ENCODE measurements around the gene ENPP1.
"Not testable (repeated sequence)": the region's sequence is repeated elsewhere in the genome, so short reads cannot be mapped to it uniquely, and the experiment has no call there.

The ENPP1 gene

GRCh38 chr6:131831886-131832285 is 24.1 kb downstream of the ENPP1 start:
- DNase-seq = no peak

DNA sequence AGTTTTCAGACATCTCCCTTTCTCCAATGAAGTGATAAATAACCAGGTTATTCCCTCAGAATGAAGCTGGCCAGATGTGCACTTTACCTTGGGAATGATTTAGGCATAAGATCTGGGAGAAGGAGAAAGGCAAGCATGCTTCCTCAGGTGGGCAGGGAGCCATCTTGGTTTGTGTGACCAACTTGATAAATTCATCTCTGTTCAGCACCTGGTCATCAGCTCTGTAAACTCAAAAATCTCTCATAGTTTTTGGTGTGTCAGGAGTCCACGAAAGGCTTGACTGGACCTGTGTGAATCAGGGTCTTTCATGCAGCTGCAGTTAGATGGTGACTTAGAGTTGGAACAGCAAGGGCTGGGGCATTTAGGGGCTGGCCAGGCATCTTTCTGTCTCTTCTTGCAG is 24.5 kb downstream of the ENPP1 start:
- no peak for DNase-seq

GRCh38 chr6:131838051-131838450 is 30.2 kb downstream of the ENPP1 start:
- DNase-seq = peak in 1 of 3 donors; percentile 9

- peak in 1 of 3 donors; percentile 5 for DNase-seq
These were observed 31.6 kb downstream of the ENPP1 start for GRCh38 chr6:131839388-131839787.

GRCh38 chr6:131840441-131840840 is 32.6 kb downstream of the ENPP1 start:
- DNase-seq = peak in 1 of 3 donors; percentile 2

DNA sequence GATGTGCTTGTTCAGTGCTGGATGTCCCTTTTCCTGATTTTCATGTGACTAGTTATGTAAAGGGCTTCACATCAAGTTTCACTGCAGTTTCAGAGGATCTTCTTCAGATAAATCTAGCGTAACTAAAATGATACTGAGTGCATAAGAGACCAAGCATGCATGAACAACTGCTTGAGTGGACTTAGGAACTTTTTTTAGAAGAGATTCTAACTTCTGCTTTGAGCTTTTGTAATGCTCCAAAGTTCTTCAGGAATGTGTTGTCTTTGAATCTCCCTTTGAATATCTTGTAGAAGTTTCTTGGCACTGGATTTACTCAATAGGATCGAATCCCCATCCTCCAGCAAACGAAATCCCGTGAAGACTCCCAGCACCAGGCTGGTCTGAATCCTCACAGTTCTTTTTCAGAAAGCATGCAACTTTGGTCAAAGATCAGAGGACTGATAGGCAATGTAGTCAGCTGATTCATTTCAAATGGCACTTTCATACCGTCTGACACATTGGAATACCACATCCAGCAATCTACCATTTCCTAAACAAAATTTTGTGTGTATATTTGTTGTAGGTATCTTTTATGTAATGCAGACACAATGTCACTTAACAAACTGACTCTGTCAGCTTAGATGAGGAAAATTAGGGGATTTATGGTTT is 33.2 kb downstream of the ENPP1 start:
- peak in 1 of 3 donors; percentile 4 for DNase-seq

GRCh38 chr6:131843768-131844167 is 35.9 kb downstream of the ENPP1 start:
- peak in 1 of 3 donors; percentile 5 for DNase-seq

GRCh38 chr6:131844243-131844841 is 36.5 kb downstream of the ENPP1 start:
- peak in 1 of 3 donors; percentile 9 for DNase-seq

- no peak for DNase-seq
These were observed 38.3 kb downstream of the ENPP1 start for GRCh38 chr6:131846023-131846663.

DNA sequence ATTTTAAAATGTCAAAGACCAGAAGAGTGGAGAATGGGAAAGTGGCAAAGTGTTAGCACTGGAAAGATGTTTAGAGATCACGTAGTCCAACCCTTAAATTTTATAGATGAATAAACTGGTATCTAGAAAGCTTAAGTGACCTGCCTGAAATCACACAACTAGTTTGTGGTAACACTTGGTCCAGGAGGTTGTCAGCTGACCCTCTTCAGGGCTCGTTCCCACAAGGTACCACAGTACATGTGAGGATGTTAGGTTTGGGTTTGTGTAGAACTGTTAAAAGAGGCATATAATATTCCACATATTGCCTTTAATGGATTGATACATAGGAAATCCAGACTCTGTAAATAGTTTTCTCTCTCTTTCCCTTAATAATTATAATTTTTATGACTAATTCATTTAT is 39.1 kb downstream of the ENPP1 start:
- peak in 1 of 3 donors; percentile 10 for DNase-seq

DNA sequence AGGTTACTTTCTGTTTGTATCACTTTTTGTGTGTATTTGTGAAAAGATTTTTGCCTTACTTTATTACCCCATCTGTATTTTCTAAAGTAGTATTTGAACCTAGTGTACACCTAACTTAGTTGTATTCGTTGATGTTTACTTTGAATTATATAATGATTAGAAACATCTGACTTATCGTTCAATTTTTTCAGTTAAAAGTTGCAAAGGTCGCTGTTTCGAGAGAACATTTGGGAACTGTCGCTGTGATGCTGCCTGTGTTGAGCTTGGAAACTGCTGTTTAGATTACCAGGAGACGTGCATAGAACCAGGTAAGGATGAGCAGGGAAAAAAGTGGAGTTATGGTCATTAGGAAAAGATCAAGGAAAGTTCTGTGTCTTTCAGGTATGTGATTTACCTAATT is 42.0 kb downstream of the ENPP1 start:
- peak in 1 of 3 donors; percentile 10 for DNase-seq

GRCh38 chr6:131851049-131851769 is 43.4 kb downstream of the ENPP1 start:
- no peak for DNase-seq

DNA sequence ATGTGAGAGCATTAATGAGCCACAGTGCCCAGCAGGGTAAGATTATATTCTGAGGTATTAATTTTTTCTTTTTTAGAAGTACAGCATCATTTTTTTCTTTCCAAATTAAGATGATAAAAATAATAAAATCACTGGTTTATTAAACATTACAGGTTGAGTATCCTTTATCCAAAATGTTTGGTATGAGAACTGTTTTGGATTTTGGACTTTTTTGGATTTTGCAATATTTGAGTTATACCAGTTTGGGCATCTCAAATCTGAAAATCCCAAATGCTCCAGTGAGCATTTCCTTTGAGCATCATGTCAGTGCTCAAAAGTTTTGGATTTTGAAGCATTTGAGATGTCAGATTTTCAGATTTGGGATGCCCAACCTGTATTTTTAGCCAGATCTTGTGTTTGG is 44.4 kb downstream of the ENPP1 start:
- DNase-seq = no peak

- DNase-seq = no peak
These were observed 47.0 kb downstream of the ENPP1 start for GRCh38 chr6:131854803-131855202.

DNA sequence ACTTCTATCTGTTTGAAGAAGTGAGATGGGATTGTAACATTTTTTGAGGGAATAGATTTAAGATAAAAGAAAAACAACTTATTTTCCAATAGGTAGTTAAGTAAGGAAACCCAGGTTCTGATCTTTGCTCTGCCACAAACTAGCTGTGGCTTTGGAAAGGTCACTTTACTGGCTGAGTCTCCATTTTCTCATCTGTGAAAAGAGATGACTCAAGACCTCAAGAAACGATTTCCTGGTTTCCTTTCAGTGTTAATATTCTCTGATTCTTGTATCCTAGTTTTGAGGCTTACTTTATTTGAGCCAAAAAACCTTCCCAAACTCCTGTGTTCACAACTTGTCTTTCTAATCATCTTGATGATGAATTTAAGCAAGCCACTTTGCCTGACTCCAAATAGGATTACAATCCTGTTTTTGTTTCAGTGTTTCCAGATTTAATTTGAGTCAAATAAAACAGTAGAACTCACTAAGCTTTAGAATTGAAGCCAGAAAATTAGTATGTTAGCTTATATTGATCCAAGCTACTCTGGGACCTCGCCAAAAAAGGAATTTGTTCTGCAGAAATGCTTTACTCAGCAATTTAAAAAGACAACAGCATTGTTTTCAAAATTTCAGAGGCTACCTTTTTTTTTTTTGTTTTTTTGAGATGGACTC is 51.1 kb downstream of the ENPP1 start:
- no peak for DNase-seq

- DNase-seq = not testable (repeated sequence)
These were observed 51.8 kb downstream of the ENPP1 start for GRCh38 chr6:131859658-131860057.

GRCh38 chr6:131861381-131861780 is 53.6 kb downstream of the ENPP1 start:
- DNase-seq = no peak

GRCh38 chr6:131862476-131862875 is 54.7 kb downstream of the ENPP1 start:
- no peak for DNase-seq

- no peak for DNase-seq
These were observed 59.9 kb downstream of the ENPP1 start for GRCh38 chr6:131867744-131868143.

GRCh38 chr6:131868836-131869235 is 61.0 kb downstream of the ENPP1 start:
- DNase-seq = no peak

GRCh38 chr6:131875647-131876046 is 67.8 kb downstream of the ENPP1 start:
- no peak for DNase-seq

DNA sequence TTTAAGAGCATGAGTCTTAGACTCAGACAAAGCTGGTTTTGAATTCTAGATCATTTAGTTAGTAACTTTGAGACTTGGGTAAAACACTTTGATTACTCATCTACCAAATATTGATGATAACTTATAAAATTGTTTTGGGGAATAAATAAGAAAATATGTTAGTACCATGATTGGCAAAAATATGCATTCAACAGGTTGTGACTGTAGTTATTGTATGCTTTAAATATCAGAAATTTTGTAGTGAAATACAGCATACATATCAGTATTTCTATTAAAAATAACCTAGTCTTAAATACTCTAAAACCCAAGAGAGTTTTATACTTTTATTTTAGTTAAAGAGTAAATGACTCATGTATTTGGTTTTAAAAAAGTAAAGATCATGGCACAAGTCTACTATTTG is 68.7 kb downstream of the ENPP1 start:
- DNase-seq = no peak
